H1 (cell line): ENCODE measurements around the gene TBC1D3B. TPM values are rescaled to one million over a fixed set of nuclear protein-coding genes. Genes with fewer than 3 reads are reported as not detected.

ENCODE experiments used
- CBX8 ChIP-seq: fragments of 300-800, 300-1000 bp; sonication (generic); IDR thresholded peaks from 2 replicates; pipeline ENCODE4 v1.7.1; 2016; ENCODE audit warnings: low read depth, low read length, borderline replicate concordance
- CHD7 ChIP-seq: fragments of 300-600 bp; sonication (generic); IDR thresholded peaks from 2 replicates; pipeline ENCODE4 v1.7.1; 2012; ENCODE audit warnings: low read length, moderate library complexity, mild to moderate bottlenecking, inconsistent platforms; ENCODE audit not compliant: insufficient replicate concordance
- HDAC2 ChIP-seq, 2 experiments: fragments of 300-600 bp in 1 of 2; sonication (generic) in 1 of 2; IDR thresholded peaks; 2 replicates each; pipeline ENCODE4 v1.6.1; 2011 to 2012; ENCODE audit warnings: low read depth in 2 of 2, low read length in 2 of 2, mild to moderate bottlenecking in 2 of 2, moderate library complexity in 2 of 2, borderline replicate concordance in 1 of 2, inconsistent platforms in 1 of 2
- polyA plus RNA-seq, 7 experiments: library from polyadenylated mRNA; depleted of rRNA in 3 of 7; stranded (reverse) in 5 of 7; unstranded in 2 of 7; fragments of >200 nt in 5 of 7; fragments of 200-250 nt in 2 of 7; gene quantifications; 1 replicate in 5 of 7; 2 replicates in 1 of 7; 4 replicates in 1 of 7; pipeline versions ENCODE4 v1.2.1 to v1.2.3, GENCODE V29; 2011 to 2013; ENCODE audit warnings: missing spikeins in 2 of 7, mixed read lengths in 2 of 7
- total RNA-seq: library from RNA; stranded (reverse); fragmentation: NEBNext Ultra II Directional; extraction: Animal tissue kit (Norgen Biotek cat#: 25700); gene quantifications from 2 replicates; pipeline ENCODE4 v1.2.1, GENCODE V29; 2021

TBC1D3B gene
- total and polyA plus RNA-seq, 2 of the 8 experiments (the other 6 are each of a cell fraction or from before 2014, with no cell fraction given): 0.54 to 6.2 TPM

- TF ChIP-seq CHD7 (no peak), CBX8 (no peak), HDAC2 (IDR thresholded peaks at IDR 0.05; ENCODE audit: borderline replicate concordance in 1 of 2, low read depth in 2 of 2, low read length in 2 of 2) (no peak)
These were observed 40.4 kb downstream of the TBC1D3B start (continued) for GRCh38 chr17:36136036-36136435.
